Fibroblast of lung (primary cell): ENCODE data around the gene CTDSP2.

Experiments used
- EZH2 ChIP-seq: IDR thresholded peaks from 2 replicates; pipeline ENCODE4 v1.5.1; 2012; ENCODE audit warnings: low read length, control low read depth, mild to moderate bottlenecking; ENCODE audit errors: missing control alignments
- TF ChIP-seq, protein P1 (sequence below), 2 donors: IDR thresholded peaks in 1 of 2; conservative IDR thresholded peaks in 1 of 2; 1 replicate in 1 of 2; 2 replicates in 1 of 2; pipeline ENCODE4 v1.5.1; 2011 to 2012; ENCODE audit warnings: low read length in 2 of 2, control low read depth in 1 of 2, inconsistent platforms in 1 of 2, low read depth in 1 of 2, mild to moderate bottlenecking in 1 of 2

DNA sequence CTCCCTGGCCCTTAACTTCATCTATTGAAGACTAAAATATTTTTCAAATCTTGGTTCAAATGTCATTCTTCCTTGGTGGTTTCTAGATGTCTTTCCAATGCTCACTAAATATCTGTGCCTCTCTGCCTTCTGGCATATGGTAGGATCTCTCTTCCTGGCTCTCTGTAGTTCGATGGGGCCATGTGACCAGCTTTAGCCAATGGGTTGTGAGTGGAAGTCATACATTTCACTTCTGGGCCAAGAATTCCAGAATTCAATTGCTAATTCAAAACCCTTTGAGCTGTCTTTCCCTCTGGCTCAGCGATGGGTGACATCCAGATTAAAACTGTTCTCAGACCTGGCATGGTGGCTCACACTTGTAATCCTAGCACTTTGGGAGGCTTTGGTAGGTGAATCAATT lies 25.8 kb upstream of the CTDSP2 start:
- TF ChIP-seq, protein P1, sequence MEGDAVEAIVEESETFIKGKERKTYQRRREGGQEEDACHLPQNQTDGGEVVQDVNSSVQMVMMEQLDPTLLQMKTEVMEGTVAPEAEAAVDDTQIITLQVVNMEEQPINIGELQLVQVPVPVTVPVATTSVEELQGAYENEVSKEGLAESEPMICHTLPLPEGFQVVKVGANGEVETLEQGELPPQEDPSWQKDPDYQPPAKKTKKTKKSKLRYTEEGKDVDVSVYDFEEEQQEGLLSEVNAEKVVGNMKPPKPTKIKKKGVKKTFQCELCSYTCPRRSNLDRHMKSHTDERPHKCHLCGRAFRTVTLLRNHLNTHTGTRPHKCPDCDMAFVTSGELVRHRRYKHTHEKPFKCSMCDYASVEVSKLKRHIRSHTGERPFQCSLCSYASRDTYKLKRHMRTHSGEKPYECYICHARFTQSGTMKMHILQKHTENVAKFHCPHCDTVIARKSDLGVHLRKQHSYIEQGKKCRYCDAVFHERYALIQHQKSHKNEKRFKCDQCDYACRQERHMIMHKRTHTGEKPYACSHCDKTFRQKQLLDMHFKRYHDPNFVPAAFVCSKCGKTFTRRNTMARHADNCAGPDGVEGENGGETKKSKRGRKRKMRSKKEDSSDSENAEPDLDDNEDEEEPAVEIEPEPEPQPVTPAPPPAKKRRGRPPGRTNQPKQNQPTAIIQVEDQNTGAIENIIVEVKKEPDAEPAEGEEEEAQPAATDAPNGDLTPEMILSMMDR (conservative IDR thresholded peaks at IDR 0.05 in 1 of 2, IDR thresholded peaks at IDR 0.05 in 1 of 2; ENCODE audit: low read depth in 1 of 2, low read length in 2 of 2), result no peak
- no peak for TF ChIP-seq EZH2
